ENCODE results near the gene PUM2.
A peak's percentile ranks its signal among the peaks of the same experiment; 100 is the strongest.

Gene PUM2

GRCh38 chr2:20199633-20200270, 150.9 kb downstream of the PUM2 start:
- no peak for TF ChIP-seq CTCF (IDR thresholded peaks at IDR 0.05; ENCODE audit: low read length)
- TF ChIP-seq EZH2phosphoT487 (IDR thresholded peaks at IDR 0.05; ENCODE audit: low read length), result no peak
- TF ChIP-seq EZH2 (optimal IDR thresholded peaks at IDR 0.05; ENCODE audit: low read depth, low read length), result no peak
- peaks cover 26% of the 10 kb centered on the region; the same call in 1 of the 2 replicates for H3K36me3 ChIP-seq (replicated peaks; ENCODE audit: insufficient read depth, low read length)
- DNase-seq, result no peak
- H3F3A ChIP-seq (ENCODE audit: insufficient read depth, low read length), result peaks cover 55% of the 10 kb centered on the region
- no peak overlapping the region for H3K4me3 ChIP-seq (ENCODE audit: low read length)
- no peaks in the 10 kb centered on the region for H4K20me1 ChIP-seq (ENCODE audit: insufficient read depth, low read length)
- no peaks in the 10 kb centered on the region for H3K9me2 ChIP-seq (replicated peaks; ENCODE audit: insufficient read depth, low read length)
- peaks cover 35% of the 10 kb centered on the region for H3K4me1 ChIP-seq (ENCODE audit: low read length)
- no peaks in the 10 kb centered on the region for H3K9me3 ChIP-seq (replicated peaks; ENCODE audit: insufficient read depth, low read length)
- peaks cover 32% of the 10 kb centered on the region for H3K79me2 ChIP-seq (ENCODE audit: low read length)
- H3K9ac ChIP-seq (ENCODE audit: low read length), result no peak overlapping the region
- peak overlapping the region; percentile 8; the same call in 1 of the 2 replicates for H3K27ac ChIP-seq (ENCODE audit: low read length)
- no peak overlapping the region for H3K4me2 ChIP-seq (ENCODE audit: low read depth, low read length)
- no peaks in the 10 kb centered on the region for H3K27me3 ChIP-seq (replicated peaks; ENCODE audit: insufficient read depth, low read length)
- H2AFZ ChIP-seq (ENCODE audit: low read length), result no peak overlapping the region

GRCh38 chr2:20198796-20199632, 151.6 kb downstream of the PUM2 start:
- H3K36me3 ChIP-seq (replicated peaks; ENCODE audit: insufficient read depth, low read length), result peaks cover 21% of the 10 kb centered on the region; the same call in 1 of the 2 replicates
- no peaks in the 10 kb centered on the region for H3K27me3 ChIP-seq (replicated peaks; ENCODE audit: insufficient read depth, low read length)
- H3K4me3 ChIP-seq (ENCODE audit: low read length), result no peak overlapping the region
- no peak overlapping the region for H3K9ac ChIP-seq (ENCODE audit: low read length)
- H3F3A ChIP-seq (ENCODE audit: insufficient read depth, low read length), result peaks cover 55% of the 10 kb centered on the region
- H3K4me1 ChIP-seq (ENCODE audit: low read length), result peaks cover 35% of the 10 kb centered on the region
- TF ChIP-seq CTCF (IDR thresholded peaks at IDR 0.05; ENCODE audit: low read length) (no peak), EZH2phosphoT487 (IDR thresholded peaks at IDR 0.05; ENCODE audit: low read length) (no peak), EZH2 (optimal IDR thresholded peaks at IDR 0.05; ENCODE audit: low read depth, low read length) (no peak)
- no peaks in the 10 kb centered on the region for H3K9me3 ChIP-seq (replicated peaks; ENCODE audit: insufficient read depth, low read length)
- DNase-seq, result no peak
- H3K4me2 ChIP-seq (ENCODE audit: low read depth, low read length), result peak overlapping the region; percentile 43; the same call in 1 of the 2 replicates
- H3K27ac ChIP-seq (ENCODE audit: low read length), result peak overlapping the region; percentile 48; the same call in 1 of the 2 replicates
- peaks cover 25% of the 10 kb centered on the region for H3K79me2 ChIP-seq (ENCODE audit: low read length)
- no peaks in the 10 kb centered on the region for H4K20me1 ChIP-seq (ENCODE audit: insufficient read depth, low read length)
- no peak overlapping the region for H2AFZ ChIP-seq (ENCODE audit: low read length)
- H3K9me2 ChIP-seq (replicated peaks; ENCODE audit: insufficient read depth, low read length), result no peaks in the 10 kb centered on the region

Data from MM.1S (cell line).